Adrenal gland (tissue), 5 donors: Measurements from ENCODE around the gene KCTD11.

ENCODE experiments used
- CTCF ChIP-seq, 6 experiments: fragments of 450-650 bp in 4 of 6; fragments of 200-600 bp in 2 of 6; sonication (generic) in 1 of 6; IDR thresholded peaks; 1 replicate in 5 of 6; 2 replicates in 1 of 6; pipeline versions ENCODE4 v1.5.1 to v1.8.0; 2016 to 2021; ENCODE audit warnings: antibody characterized with exemption in 6 of 6, mild to moderate bottlenecking in 2 of 6, moderate library complexity in 1 of 6
- POLR2A ChIP-seq, 2 donors: fragments of 450-650 bp; IDR thresholded peaks; one replicate each; pipeline ENCODE4 v1.6.1; 2017; ENCODE audit warnings: antibody characterized with exemption in 2 of 2, mild to moderate bottlenecking in 2 of 2, moderate library complexity in 1 of 2
- donor health status: DM: no; HTN: no; CAD: no.

GRCh38 chr17:7396147-7396546, 44.2 kb downstream of the KCTD11 start:
- TF ChIP-seq POLR2A (IDR thresholded peaks at IDR 0.05) = no peak
- TF ChIP-seq CTCF (IDR thresholded peaks at IDR 0.05) = no peak
